Mesodermal cell (in vitro differentiated cells): ENCODE data around the gene NUP155. TPM values are rescaled to one million over a fixed set of nuclear protein-coding genes. Genes with fewer than 3 reads are reported as not detected.
"Not testable (repeated sequence)": the region's sequence is repeated elsewhere in the genome, so short reads cannot be mapped to it uniquely, and the experiment has no call there.

Source experiments
- H3K27ac ChIP-seq: 2 replicates; pipeline ENCODE4 v1.7.0; 2013; ENCODE audit warnings: mild to moderate bottlenecking, low read depth, low read length, moderate library complexity; ENCODE audit not compliant: severe bottlenecking
- H3K36me3 ChIP-seq: 2 replicates; pipeline ENCODE4 v1.7.1; 2013; ENCODE audit warnings: mild to moderate bottlenecking, low read length, moderate library complexity; ENCODE audit not compliant: control insufficient read depth, insufficient read depth
- H3K4me1 ChIP-seq: one replicate; pipeline ENCODE4 v1.7.1; 2013; ENCODE audit warnings: mild to moderate bottlenecking, low read length; ENCODE audit not compliant: insufficient read depth, control insufficient read depth, poor library complexity, severe bottlenecking
- H3K4me3 ChIP-seq: 2 replicates; pipeline ENCODE4 v1.7.0; 2013; ENCODE audit warnings: low read length, control low read depth, mild to moderate bottlenecking; ENCODE audit not compliant: insufficient read depth, poor library complexity, severe bottlenecking; ENCODE audit errors: extremely low read depth
- H3K9me3 ChIP-seq: 2 replicates; pipeline ENCODE4 v1.7.1; 2013; ENCODE audit warnings: mild to moderate bottlenecking, low read length, moderate library complexity; ENCODE audit not compliant: control insufficient read depth
- WGBS, 2 experiments: methylation state at CpG; one replicate each; pipeline ENCODE4 v1.1.5; 2013; ENCODE audit warnings: missing lambda C conversion rate in 2 of 2; ENCODE audit not compliant: insufficient coverage in 2 of 2; 5-methylcytosine and 5-hydroxymethylcytosine counted together
- polyA plus RNA-seq, 2 experiments: library from polyadenylated mRNA; stranded (reverse); fragments of 50-300 nt; gene quantifications; one replicate each; pipeline ENCODE4 v1.2.3, GENCODE V29; 2013

Gene NUP155
- 33.6 TPM for polyA plus RNA-seq (2013, experiment 1 of 2)
- polyA plus RNA-seq (2013, experiment 2 of 2): 28.6 TPM

DNA sequence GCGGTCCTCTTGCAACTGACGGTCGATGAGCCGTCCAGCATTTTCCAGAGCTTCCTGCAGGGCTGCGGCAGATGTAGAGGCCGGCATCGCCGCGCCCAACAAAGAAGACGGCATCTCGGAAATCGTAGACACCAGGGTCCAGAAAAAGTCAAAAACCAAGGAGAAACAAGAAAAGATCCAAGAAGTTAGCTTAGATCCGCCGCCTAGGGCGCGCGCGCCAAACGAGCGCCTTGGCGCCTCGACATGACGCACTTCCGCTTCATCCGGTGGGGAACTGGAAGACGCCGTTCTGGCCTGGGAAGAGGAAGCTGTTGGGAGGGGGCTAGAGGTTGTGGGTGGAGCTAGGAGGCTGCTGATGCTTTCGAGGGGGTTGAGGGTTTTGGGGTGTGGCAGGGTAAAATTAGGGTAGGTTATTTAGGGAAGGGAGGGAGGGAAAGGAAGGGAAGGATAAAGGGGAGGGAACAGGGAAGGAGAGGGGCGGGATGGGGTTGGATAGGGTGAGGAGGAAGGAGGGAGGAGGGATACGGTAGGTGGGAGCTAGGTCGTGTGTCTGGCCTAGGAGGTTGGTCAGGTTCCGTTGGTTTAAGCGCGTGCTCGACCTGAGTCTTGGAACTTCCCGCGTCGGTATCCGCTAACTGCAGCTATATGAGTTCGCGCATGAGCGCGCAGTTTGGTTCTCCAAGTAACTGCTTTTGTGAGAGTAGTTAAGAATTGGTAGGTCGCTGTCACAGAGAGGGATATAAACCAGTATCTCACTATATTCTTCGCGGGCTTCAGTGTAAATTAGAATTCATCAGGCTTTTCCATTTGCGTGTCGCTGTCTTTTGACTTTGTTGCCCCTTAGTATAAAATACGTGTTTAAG lies at the start of gene NUP155:
Gene NUP155, minus strand, starts transcription at position 243 of the 863 bp plus-strand sequence. Its CDS starts 129 bp downstream, at position 114.
- H3K4me1 ChIP-seq: peaks cover 9% of the 10 kb centered on the region
- H3K9me3 ChIP-seq: no peaks in the 10 kb centered on the region
- 1 to 2% methylated on average over 33 to 47 of the region's 49 CpGs for WGBS, 2 experiments
- peaks cover 13% of the 10 kb centered on the region for H3K36me3 ChIP-seq
- peak within 1 kb of the TSS; percentile 82 for H3K27ac ChIP-seq
- H3K4me3 ChIP-seq: peak within 1 kb of the TSS; percentile 69

DNA sequence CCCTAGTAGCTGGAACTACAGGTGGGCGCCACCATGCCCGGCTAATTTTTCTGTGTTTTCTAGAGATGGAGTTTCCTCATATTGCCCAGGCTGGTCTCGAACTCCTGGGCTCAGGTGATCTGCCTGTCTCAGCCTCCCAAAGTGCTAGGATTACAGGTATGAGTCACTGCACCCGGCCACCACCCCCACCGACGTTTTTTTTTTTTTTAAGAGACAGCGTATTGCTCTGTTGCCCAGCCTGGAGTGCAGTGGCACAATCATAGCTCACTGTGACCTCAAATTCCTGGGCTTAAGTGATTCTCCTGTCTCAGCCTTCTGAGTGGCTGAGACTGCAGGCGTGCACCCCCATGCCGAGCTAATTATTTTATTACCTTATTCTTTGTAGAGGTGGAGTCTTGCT lies 46.4 kb upstream of the NUP155 start:
- Histone ChIP-seq H3K9me3 (no peaks in the 10 kb centered on the region), H3K4me1 (no peaks in the 10 kb centered on the region), H3K27ac (no peak overlapping the region), H3K4me3 (no peak overlapping the region), H3K36me3 (peaks cover 51% of the 10 kb centered on the region)
- WGBS, 2 experiments: 87 to 90% methylated on average over 6 to 7 of the region's 9 CpGs

DNA sequence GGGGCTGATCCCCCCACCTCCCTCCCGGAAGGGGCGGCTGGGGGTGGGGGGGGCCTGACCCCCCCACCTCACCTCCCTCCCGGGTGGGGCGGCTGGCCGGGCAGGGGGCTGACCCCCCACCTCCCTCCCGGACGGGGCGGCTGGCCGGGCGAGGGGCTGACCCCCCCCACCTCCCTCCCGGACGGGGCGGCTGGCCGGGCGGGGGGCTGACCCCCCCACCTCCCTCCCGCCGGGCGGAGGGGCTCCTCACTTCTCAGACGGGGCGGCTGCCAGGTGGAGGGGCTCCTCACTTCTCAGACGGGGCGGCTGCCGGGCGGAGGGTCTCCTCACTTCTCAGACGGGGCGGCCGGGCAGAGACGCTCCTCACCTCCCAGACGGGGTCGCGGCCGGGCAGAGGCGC lies 44.5 kb upstream of the NUP155 start:
- WGBS, 2 experiments: 100% methylated on average over 1 of the region's 33 CpGs; no CpG with 5 or more reads in 1 of the 2 experiments

GRCh38 chr5:37412515-37412914 lies 41.6 kb upstream of the NUP155 start:
- H3K4me1 ChIP-seq: no peaks in the 10 kb centered on the region
- H3K9me3 ChIP-seq: no peaks in the 10 kb centered on the region
- H3K4me3 ChIP-seq: no peak overlapping the region
- no peak overlapping the region for H3K27ac ChIP-seq
- 78 to 86% methylated on average over 1 of the region's 3 CpGs for WGBS, 2 experiments
- peaks cover 35% of the 10 kb centered on the region for H3K36me3 ChIP-seq

More for the DNA sequence above, 44.5 kb upstream of the NUP155 start:
- H3K4me1 ChIP-seq, H3K4me3 ChIP-seq, H3K27ac ChIP-seq, H3K9me3 ChIP-seq: not testable (repeated sequence)
- peaks cover 47% of the 10 kb centered on the region for H3K36me3 ChIP-seq

GRCh38 chr5:37400501-37400900 lies 29.6 kb upstream of the NUP155 start:
- Histone ChIP-seq H3K27ac (no peak overlapping the region), H3K36me3 (peaks cover 39% of the 10 kb centered on the region), H3K9me3 (no peaks in the 10 kb centered on the region), H3K4me1 (no peaks in the 10 kb centered on the region), H3K4me3 (no peak overlapping the region)
- 100% methylated on average over 1 of the region's 4 CpGs for WGBS, 2 experiments

DNA sequence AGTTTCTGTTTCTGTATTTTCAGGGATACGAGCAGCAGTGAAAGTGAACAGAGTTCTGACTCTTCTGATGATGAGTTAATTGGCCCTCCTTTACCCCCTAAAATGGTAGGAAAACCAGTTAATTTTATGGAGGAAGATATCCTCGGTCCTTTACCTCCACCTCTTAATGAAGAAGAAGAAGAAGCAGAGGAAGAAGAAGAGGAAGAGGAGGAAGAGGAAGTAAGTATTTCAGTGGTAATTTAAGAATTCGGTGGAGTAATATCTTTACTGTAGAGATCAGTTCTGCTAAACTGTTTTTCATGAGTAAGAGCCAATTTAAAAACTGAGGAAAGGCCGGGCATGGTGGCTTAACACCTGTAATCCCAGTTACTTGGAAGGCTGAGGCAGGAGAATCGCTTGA lies 25.4 kb upstream of the NUP155 start:
- H3K27ac ChIP-seq: no peak overlapping the region
- WGBS, 2 experiments: 87 to 95% methylated on average over 3 to 4 of the region's 5 CpGs

GRCh38 chr5:37391591-37391990 lies 20.7 kb upstream of the NUP155 start:
- Histone ChIP-seq H3K4me3 (no peak overlapping the region), H3K27ac (no peak overlapping the region), H3K4me1 (no peaks in the 10 kb centered on the region), H3K9me3 (no peaks in the 10 kb centered on the region), H3K36me3 (peaks cover 50% of the 10 kb centered on the region)
- WGBS, 2 experiments: 100% methylated on average over 1 of the region's 3 CpGs; no CpG with 5 or more reads in 1 of the 2 experiments

More for the DNA sequence above, 25.4 kb upstream of the NUP155 start:
- peaks cover 68% of the 10 kb centered on the region for H3K36me3 ChIP-seq
- no peak overlapping the region for H3K4me3 ChIP-seq
- no peaks in the 10 kb centered on the region for H3K9me3 ChIP-seq
- no peaks in the 10 kb centered on the region for H3K4me1 ChIP-seq

DNA sequence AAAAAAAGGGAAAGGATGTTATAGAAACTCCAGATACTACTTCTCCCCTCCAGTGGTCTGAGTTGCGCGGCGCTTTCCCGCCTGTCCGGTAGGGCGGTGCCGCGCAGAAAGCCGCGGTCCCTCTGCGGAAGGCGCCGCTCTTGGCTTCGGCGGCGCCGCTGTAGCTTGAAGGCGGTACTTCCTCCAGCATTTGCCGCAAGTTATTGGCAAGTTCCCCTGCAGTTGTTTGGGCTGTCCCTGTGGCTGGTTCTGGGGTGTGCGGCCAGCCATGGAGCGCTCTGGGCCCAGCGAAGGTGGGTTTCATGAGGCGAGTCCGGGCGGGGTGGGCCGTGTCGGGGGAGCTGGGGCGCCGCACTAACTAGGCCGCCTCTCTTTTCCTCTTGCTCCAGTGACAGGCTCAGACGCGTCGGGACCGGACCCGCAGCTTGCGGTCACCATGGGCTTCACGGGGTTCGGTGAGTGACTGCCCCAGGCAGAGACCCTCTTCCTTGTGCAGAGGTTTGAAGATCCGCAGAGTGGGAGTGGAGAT lies 8.3 kb upstream of the NUP155 start, which contains the start of gene WDR70:
Gene WDR70, plus strand, starts transcription at position 219 of the 529 bp plus-strand sequence. Its CDS starts 50 bp downstream, at position 269.
- H3K9me3 ChIP-seq, H3K27ac ChIP-seq, H3K4me1 ChIP-seq: not testable (repeated sequence)
- Histone ChIP-seq H3K4me3 (peak within 1 kb of the TSS; percentile 71), H3K36me3 (peaks cover 19% of the 10 kb centered on the region)
- 0 to 1% methylated on average over 16 to 20 of the region's 39 CpGs for WGBS, 2 experiments

- WGBS, 2 experiments: 86 to 87% methylated on average over 8 to 10 of the region's 12 CpGs
- H3K36me3 ChIP-seq: peaks cover 12% of the 10 kb centered on the region
- H3K27ac ChIP-seq, H3K4me3 ChIP-seq, H3K9me3 ChIP-seq, H3K4me1 ChIP-seq: not testable (repeated sequence)
These were observed 7.2 kb upstream of the NUP155 start for GRCh38 chr5:37378066-37378465.

GRCh38 chr5:37375091-37375490 lies 4.2 kb upstream of the NUP155 start:
- H3K4me1 ChIP-seq: no peaks in the 10 kb centered on the region
- no peak overlapping the region for H3K4me3 ChIP-seq
- no peaks in the 10 kb centered on the region for H3K9me3 ChIP-seq
- H3K27ac ChIP-seq: no peak overlapping the region
- WGBS, 2 experiments: 84 to 87% methylated on average over 2 to 3 of the region's 3 CpGs
- H3K36me3 ChIP-seq: no peaks in the 10 kb centered on the region

GRCh38 chr5:37370550-37370863 lies 399 bp downstream of the NUP155 start:
- no peaks in the 10 kb centered on the region for H3K9me3 ChIP-seq
- H3K4me1 ChIP-seq: peaks cover 9% of the 10 kb centered on the region
- peaks cover 13% of the 10 kb centered on the region for H3K36me3 ChIP-seq
- H3K27ac ChIP-seq: peak overlapping the region; percentile 82
- peak overlapping the region; percentile 69 for H3K4me3 ChIP-seq
- 0 to 2% methylated on average over 4 to 7 of the region's 7 CpGs for WGBS, 2 experiments
